Neuron (in vitro differentiated cells): ENCODE measurements around the gene VARS2.
A peak's percentile ranks its signal among the peaks of the same experiment; 100 is the strongest.
"Not testable (repeated sequence)": the region's sequence is repeated elsewhere in the genome, so short reads cannot be mapped to it uniquely, and the experiment has no call there.

Experiments
- H2AFZ ChIP-seq: one replicate; pipeline ENCODE4 v1.6.1; 2013; ENCODE audit warnings: low read depth, mild to moderate bottlenecking, inconsistent platforms, low read length, moderate library complexity
- H3K27me3 ChIP-seq: one replicate; pipeline ENCODE4 v1.6.1; 2013; ENCODE audit warnings: low read length; ENCODE audit not compliant: insufficient read depth
- H3K36me3 ChIP-seq: one replicate; pipeline ENCODE4 v1.6.1; 2013; ENCODE audit warnings: low read length; ENCODE audit not compliant: insufficient read depth
- H3K4me1 ChIP-seq: one replicate; pipeline ENCODE4 v1.6.1; 2013; ENCODE audit warnings: low read length; ENCODE audit not compliant: insufficient read depth
- H3K4me3 ChIP-seq: 2 replicates; pipeline ENCODE4 v1.5.1; 2013; ENCODE audit warnings: mild to moderate bottlenecking, low read length, moderate library complexity
- H3K9me3 ChIP-seq: one replicate; pipeline ENCODE4 v1.6.1; 2013; ENCODE audit warnings: low read length

Gene VARS2

DNA sequence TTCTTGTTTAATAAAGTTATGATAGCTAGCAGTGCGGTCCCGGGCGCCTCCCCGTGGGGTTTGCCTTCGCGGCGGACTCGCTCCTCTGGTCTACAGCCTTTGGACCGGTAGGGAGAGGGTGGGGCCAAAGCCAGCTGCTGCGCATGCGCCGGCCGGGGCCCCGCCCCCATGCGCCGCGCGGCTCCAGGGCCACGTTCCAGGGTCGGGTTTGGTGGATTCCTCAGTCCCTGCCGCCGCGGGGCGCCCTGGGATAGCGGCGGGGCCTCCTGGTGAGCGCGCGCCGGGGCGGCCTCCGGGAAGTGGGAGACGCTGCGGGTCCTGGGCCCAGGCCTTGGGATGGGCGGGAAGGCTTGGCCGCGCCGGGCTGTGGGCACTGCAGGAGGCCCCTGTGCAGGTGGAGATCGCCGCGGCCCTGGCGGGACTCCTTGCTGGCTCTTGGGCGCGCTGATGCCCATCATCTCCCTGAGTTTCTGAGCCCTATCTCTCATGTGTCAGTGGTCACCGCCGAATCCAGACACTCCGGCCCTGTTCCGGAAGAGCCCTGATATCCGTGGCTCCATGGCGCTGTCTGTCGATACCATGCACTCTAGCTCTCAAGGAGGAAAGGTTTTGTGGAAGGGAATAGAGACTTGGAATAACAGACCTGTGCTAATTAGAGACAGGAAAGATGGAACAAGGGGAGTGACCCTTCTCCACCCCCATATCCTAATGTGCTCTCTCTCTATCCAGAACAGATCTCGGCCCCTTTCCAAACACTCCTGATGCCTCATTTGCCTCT, at the start of gene VARS2:
Gene VARS2, plus strand, starts transcription at position 163 of the 778 bp plus-strand sequence. Its CDS starts 599 bp downstream, at position 762.
- Histone ChIP-seq H2AFZ (no peak within 1 kb of the TSS), H3K4me3 (peak within 1 kb of the TSS; percentile 46), H3K27me3 (no peaks in the 10 kb centered on the region), H3K9me3 (no peaks in the 10 kb centered on the region), H3K36me3 (peaks cover 46% of the 10 kb centered on the region), H3K4me1 (peaks cover 16% of the 10 kb centered on the region)

DNA sequence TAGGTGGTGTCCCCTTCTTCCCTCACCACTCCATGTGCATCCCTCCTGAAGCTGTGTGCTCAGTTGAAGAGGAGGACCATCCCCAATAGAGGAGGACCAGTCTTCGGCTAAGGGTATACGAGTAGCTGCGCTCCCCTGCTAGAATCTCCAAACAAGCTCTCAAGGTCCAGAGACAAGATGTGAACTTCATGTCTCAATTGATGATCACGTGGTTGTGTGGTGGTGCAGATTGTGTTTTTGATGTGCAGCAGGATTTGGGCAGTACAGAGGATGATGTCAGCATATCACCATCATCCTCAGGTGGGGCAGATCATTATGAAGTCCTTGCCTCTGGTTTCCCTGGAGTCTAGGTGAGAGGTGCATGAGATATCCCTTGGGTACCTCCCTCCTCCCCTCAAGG, 49.7 kb upstream of the VARS2 start:
- Histone ChIP-seq H3K4me1 (no peaks in the 10 kb centered on the region), H3K9me3 (peaks cover 9% of the 10 kb centered on the region), H3K36me3 (no peaks in the 10 kb centered on the region), H3K27me3 (no peaks in the 10 kb centered on the region), H2AFZ (no peak overlapping the region), H3K4me3 (no peak overlapping the region)

DNA sequence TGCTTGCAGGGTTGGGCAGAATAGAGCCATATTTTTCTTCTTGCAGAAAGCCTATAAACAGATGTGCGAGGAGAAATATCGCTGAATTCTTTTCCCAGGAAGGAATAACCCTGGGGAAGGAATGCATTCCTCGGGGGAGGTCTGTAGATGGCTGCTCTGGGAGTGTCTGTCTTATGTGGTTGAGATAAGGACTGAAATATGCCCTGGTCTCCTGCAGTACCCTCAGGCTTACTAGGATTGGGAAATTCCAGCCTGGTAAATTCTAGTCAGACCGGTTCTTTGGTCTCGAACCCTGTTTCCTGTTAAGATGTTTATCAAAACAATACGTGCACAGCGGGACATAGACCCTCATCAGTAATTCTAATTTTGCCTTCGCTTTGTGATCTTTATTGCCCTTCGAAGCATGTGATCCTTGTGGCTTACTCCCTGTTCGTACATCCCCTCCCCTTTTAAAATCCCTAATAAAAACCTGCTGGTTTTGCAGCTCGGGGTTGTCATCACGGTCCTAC, 44.7 kb upstream of the VARS2 start:
- not testable (repeated sequence) for H3K36me3 ChIP-seq, H3K27me3 ChIP-seq, H2AFZ ChIP-seq, H3K4me3 ChIP-seq, H3K4me1 ChIP-seq
- H3K9me3 ChIP-seq: peaks cover 12% of the 10 kb centered on the region

DNA sequence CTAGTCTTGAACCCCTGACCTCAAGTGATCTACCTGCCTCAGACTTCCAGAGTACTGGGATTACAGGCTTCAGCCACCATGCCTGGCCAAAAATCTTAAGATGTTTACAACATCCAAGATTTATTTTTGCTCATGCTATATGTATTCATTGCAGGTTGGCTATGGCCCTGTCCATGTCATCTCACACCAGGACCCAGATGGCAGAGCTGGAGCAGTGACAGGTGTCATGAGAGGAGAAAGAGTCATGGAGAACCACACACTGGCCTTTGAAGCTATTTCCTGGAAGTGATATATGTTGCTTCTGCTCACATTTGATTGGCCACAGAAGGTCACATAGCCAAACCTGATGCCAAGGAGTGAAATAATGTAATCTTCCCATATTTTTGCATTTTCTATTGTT, 43.5 kb upstream of the VARS2 start:
- H3K4me1 ChIP-seq: no peaks in the 10 kb centered on the region
- H3K27me3 ChIP-seq: no peaks in the 10 kb centered on the region
- H2AFZ ChIP-seq: no peak overlapping the region
- H3K9me3 ChIP-seq: peaks cover 6% of the 10 kb centered on the region
- H3K4me3 ChIP-seq: no peak overlapping the region
- no peaks in the 10 kb centered on the region for H3K36me3 ChIP-seq

DNA sequence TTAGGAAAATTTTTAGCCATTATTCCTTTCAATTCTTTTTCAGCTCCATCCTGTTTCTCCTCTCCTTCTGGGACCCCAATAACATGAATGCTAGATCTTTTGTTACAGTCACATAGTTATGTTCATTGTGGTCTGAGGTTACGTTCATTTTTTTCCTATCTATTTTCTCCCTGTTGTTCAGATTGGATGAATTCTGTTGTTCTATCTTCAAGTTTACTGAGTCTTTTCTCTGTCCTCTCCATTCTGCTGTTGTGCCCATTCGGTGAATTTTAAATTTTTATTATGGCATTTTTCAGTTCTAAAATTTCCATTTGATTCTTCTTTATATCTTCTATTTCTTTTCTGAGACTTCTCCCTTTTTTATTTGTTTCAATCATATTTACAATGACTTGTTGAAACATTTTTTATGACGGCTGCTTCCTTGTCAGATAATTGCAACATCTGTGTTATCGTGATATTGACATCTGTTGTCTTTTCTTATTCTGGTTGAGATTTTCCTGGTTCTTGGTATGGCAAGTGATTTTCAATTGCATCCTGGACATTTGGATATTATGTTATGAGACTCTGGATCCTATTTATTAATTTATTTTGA, 42.4 kb upstream of the VARS2 start:
- no peak overlapping the region for H3K4me3 ChIP-seq
- no peaks in the 10 kb centered on the region for H3K27me3 ChIP-seq
- H3K9me3 ChIP-seq: peaks cover 6% of the 10 kb centered on the region
- H2AFZ ChIP-seq: no peak overlapping the region
- H3K4me1 ChIP-seq: no peaks in the 10 kb centered on the region
- H3K36me3 ChIP-seq: no peaks in the 10 kb centered on the region

DNA sequence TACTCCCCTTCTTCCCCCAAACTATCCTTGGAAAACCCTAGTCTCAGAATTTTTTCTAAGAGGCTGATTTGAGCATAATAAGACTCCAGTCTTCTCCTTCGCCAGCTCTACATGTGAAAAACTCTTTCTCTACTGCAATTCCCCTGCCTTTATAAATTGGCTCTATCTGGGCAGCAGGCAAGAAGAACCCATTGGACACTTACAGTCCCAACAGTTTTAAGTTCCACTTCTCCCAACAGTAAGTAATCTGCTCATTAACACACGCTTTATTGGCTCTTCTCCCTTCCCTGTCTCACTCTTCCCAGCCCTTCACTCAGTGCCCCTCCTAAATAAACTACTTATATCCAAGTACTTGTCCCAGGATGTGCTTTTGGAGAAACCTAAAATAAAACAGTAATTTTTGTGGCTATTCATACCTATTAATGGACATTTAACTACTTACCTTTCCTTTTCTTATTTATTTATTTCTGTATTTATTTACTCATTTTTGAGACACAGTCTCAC, 40.8 kb upstream of the VARS2 start:
- no peaks in the 10 kb centered on the region for H3K27me3 ChIP-seq
- no peaks in the 10 kb centered on the region for H3K36me3 ChIP-seq
- peaks cover 10% of the 10 kb centered on the region for H3K4me1 ChIP-seq
- H2AFZ ChIP-seq: no peak overlapping the region
- no peak overlapping the region for H3K4me3 ChIP-seq
- H3K9me3 ChIP-seq: peaks cover 6% of the 10 kb centered on the region

DNA sequence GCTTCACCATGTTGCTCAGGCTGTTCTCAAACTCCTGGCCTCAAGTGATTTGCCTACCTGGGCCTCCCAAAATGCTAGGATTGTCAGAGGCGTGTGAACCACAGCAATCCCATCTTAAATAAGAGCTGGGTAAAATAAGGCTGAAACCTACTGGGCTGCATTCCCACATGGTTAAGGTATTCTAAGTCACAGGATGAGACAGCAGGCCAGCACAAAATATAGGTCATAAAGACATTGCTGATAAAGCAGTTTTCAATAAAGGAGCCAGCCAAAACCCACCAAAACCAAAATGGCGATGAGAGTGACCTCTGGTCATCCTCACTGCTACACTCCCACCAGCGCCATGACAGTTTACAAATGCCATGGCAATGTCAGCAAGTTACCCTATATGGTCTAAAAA, 40.2 kb upstream of the VARS2 start:
- not testable (repeated sequence) for H3K36me3 ChIP-seq

DNA sequence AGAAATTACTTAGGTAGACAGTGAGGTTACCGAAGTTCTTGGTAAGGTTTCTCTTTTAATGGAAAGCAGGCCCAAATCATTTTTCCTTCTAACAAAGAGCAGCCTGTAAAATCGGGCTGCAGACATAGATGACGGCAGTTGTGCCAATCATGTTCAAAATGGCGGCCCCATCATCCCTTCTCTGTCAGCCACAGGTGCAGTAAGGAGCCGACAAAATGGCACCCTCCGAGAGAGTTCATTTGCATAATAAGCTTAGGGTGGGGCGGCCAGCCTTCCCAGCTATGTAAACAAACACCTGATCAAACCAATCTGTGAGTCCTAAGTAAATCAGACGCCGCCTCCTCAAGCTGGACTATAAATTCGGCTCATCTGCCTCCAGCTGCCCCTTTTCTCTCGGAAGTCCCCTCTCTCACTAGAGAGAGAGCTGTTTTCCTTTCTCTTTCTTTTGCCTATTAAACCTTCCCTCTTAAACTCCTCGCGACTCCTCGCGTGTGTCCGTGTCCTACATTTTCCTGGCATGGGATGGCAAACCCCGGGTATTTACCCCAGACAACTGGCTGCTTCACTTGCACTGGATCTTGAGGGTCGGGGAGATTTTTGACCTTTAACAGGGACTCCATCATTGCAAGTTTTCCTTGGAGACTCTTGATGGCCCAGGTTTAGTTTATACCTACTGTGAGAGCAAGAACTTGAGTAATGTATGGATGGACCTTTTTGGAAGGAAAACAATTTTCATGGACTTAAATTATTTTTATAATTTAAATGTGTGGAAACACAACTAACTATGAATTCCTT, 38.6 kb upstream of the VARS2 start:
- Histone ChIP-seq H3K27me3 (no peaks in the 10 kb centered on the region), H3K4me3 (no peak overlapping the region), H2AFZ (no peak overlapping the region), H3K36me3 (no peaks in the 10 kb centered on the region), H3K9me3 (peaks cover 6% of the 10 kb centered on the region), H3K4me1 (peaks cover 25% of the 10 kb centered on the region)

More for the DNA sequence above, 40.2 kb upstream of the VARS2 start:
- not testable (repeated sequence) for H3K4me3 ChIP-seq, H2AFZ ChIP-seq, H3K9me3 ChIP-seq, H3K27me3 ChIP-seq
- peaks cover 16% of the 10 kb centered on the region for H3K4me1 ChIP-seq

DNA sequence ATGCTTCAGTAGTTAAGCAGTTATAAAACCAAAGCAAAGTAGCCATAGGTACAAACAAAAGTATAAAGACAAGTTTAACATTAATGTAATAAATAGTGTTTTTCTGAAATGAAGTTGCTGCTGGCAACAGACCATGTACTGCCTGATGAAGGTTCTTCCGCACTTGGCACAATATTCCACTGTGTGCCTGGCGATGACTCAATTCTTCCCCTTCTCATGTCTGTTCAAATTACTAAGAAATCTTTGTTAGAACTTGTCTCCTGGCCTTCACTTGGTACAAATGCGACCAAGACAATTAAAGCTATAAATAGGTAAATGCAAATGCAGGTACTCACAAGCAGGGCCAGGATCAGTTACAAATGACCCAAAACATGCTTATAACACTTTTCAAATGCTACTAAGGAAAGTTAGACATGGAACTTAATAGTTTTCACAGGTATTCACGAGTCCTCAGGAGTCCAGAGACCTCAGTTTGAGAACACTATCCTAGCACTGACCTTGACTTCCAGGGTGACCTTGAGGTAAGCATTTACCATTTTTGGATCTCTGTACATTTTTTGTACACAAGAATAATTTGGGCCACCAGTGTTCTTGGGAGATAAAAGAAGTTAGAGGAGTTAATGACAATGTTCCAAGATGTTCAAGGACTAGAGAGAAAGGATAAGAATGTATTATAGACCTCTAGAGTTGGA, 37.9 kb upstream of the VARS2 start:
- Histone ChIP-seq H2AFZ (no peak overlapping the region), H3K9me3 (peaks cover 4% of the 10 kb centered on the region), H3K4me1 (peaks cover 26% of the 10 kb centered on the region), H3K4me3 (no peak overlapping the region), H3K36me3 (no peaks in the 10 kb centered on the region), H3K27me3 (no peaks in the 10 kb centered on the region)

DNA sequence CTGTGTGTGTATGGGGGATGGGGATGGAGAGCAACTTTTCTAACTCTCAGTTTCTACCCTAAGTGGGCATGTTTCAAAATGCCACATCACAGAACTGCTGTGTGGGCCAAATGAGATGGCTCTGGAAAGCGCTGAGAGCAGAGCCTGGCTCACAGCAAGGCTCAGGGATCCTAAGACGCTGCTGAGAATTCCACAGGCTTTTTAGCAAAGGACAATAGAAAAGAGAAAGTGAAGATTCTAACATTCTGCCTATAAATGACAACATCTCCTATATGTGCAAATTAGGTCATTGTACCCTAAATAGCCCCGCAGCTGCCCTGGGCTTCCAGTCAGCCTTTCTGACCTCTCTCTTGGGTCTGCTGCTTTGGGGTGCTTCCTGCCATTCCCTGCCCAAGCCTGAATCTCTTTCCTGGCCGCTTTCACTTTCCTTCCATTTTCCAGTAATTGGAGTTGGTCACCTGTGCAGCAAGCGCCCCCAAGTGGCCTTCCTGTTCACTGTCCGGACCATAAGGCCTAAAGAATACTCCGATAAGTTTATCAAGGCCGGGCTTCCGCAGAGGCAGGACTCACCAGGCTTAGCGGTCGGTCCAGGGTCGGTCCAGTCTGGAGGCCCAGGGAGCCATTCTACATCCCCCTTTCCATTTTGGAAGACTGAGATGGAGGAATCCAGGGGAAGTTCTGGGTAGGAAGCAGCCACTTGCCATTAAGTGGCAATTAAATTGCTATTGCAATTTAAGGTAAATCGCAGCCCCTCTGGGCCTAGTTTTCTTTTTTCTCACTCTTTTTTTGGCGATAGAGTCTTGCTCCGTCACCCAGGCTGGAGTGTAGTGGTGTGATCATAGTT, 36.4 kb upstream of the VARS2 start:
- Histone ChIP-seq H2AFZ (peak overlapping the region; percentile 78), H3K4me3 (peak overlapping the region; percentile 40), H3K4me1 (peaks cover 35% of the 10 kb centered on the region), H3K36me3 (no peaks in the 10 kb centered on the region), H3K27me3 (no peaks in the 10 kb centered on the region), H3K9me3 (peaks cover 3% of the 10 kb centered on the region)

DNA sequence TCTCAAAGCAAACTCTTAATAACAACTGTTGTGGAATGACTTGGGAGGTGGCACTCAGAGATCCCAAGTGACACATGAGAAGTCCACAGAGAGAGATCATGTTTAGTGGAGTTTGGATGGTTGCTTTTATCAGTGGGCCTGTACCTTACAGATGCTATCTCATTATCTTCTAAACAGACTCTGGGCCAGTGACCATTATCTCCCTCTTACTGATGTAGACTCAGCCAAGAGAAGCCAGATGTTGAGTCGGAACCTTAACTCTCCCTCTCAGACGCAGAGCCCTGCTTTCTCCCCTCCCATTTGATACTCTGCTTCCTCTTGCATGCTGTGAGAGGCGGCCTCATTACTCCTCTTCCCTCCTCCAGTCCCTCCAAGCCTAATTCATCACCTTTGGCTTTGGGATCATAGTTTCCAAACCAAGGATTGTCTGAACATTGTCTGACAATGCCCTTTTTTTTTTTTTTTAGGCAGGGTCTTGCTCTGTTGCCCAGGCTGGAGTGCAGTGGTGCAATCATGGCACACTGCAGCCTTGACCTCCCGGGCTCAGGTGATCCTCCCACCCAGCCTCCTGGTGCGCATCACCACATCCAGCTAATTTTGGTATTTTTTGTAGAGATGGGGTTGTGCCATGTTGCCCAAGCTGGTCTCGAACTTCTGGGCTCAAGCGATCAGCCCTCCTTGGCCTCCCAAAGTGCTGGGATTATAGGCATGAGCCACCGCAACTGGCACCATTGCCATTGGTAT, 34.2 kb upstream of the VARS2 start:
- Histone ChIP-seq H3K4me1 (peaks cover 45% of the 10 kb centered on the region), H2AFZ (no peak overlapping the region), H3K36me3 (no peaks in the 10 kb centered on the region), H3K9me3 (no peaks in the 10 kb centered on the region), H3K4me3 (peak overlapping the region; percentile 69), H3K27me3 (no peaks in the 10 kb centered on the region)
